NB4 (cell line): ENCODE data around the gene MAN2B1.
A peak's percentile ranks its signal among the peaks of the same experiment; 100 is the strongest.

Experiments used
- DNase-seq: peaks from one replicate; pipeline ENCODE4 v3.0.0; 2010; ENCODE audit warnings: low read depth
- H3K4me3 ChIP-seq: one replicate; pipeline ENCODE4 v1.5.1; 2011; ENCODE audit warnings: mild to moderate bottlenecking, low read depth, low read length, moderate library complexity
- CTCF ChIP-seq: IDR thresholded peaks from one replicate; pipeline ENCODE4 v1.5.1; 2012; ENCODE audit warnings: low read depth, low read length
- MAX ChIP-seq: IDR thresholded peaks from 2 replicates; pipeline ENCODE4 v1.6.1; 2011; ENCODE audit warnings: low read depth, low read length
- MYC ChIP-seq: IDR thresholded peaks from 2 replicates; pipeline ENCODE4 v1.6.1; 2011; ENCODE audit warnings: low read depth, low read length
- POLR2A ChIP-seq: IDR thresholded peaks from 2 replicates; pipeline ENCODE4 v1.6.1; 2011; ENCODE audit warnings: mild to moderate bottlenecking; ENCODE audit not compliant: insufficient read length; ENCODE audit errors: extremely low read depth

Gene MAN2B1

GRCh38 chr19:12696366-12697335 lies 30.1 kb upstream of the MAN2B1 start, which contains the start of gene FBXW9:
Gene FBXW9, minus strand, starts transcription at chr19:12696631. Its CDS starts 50 bp downstream, at chr19:12696581.
- H3K4me3 ChIP-seq = peak within 1 kb of the TSS; percentile 81
- DNase-seq = peak; percentile 97
- TF ChIP-seq CTCF (no peak), MAX (peak; percentile 80), POLR2A (peak; percentile 68), MYC (peak; percentile 56; the same call in 1 of the 2 replicates)

- no peak for DNase-seq
- TF ChIP-seq MYC (no peak), POLR2A (no peak), MAX (no peak), CTCF (no peak)
- H3K4me3 ChIP-seq = peak overlapping the region; percentile 81
Measured at GRCh38 chr19:12695997-12696365, 29.4 kb upstream of the MAN2B1 start.

- peak overlapping the region; percentile 81 for H3K4me3 ChIP-seq
- no peak for TF ChIP-seq POLR2A
- TF ChIP-seq MYC = no peak
- TF ChIP-seq CTCF = no peak
- TF ChIP-seq MAX = no peak
- no peak for DNase-seq
Measured at GRCh38 chr19:12695514-12695913, 29.0 kb upstream of the MAN2B1 start.

GRCh38 chr19:12695096-12695495 lies 28.6 kb upstream of the MAN2B1 start:
- DNase-seq = peak; percentile 42
- TF ChIP-seq POLR2A (no peak), CTCF (no peak), MYC (no peak), MAX (no peak)
- peak overlapping the region; percentile 81 for H3K4me3 ChIP-seq

GRCh38 chr19:12694641-12695040 lies 28.1 kb upstream of the MAN2B1 start:
- no peak overlapping the region for H3K4me3 ChIP-seq
- no peak for DNase-seq
- TF ChIP-seq CTCF = no peak
- TF ChIP-seq MYC = no peak
- TF ChIP-seq POLR2A = no peak
- no peak for TF ChIP-seq MAX
